ENCODE measurements around the gene SCN5A. TPM values are rescaled to one million over a fixed set of nuclear protein-coding genes. Genes with fewer than 3 reads are reported as not detected.
A peak's percentile ranks its signal among the peaks of the same experiment; 100 is the strongest.

SCN5A gene
- total RNA-seq, 1 experiment from 2014 or later = 11.5 TPM

DNA sequence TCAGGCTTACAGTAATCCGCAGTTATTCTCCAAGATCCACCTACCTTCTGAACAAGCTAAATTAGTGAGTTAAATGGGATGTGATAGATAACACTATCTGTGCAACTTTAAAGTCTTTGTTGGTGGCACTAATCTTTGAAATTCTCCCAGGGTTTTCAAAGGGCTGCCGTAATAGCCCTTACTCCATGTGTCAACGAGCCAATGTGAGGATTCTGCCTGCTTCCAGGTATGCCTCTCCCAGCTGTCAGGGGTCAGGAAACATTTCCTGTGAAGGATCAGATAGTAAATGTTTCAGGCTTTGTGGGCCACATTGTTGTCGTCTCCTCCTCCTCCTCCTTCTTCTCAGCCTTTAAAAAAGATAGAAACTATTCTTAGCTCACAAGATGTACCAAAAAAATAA is 20.2 kb upstream of the SCN5A start:
- ChIA-PET POLR2A (no interaction called here), CTCF (no interaction called here), RAD21 (ENCODE audit: low non-redundant PET in 1 of 2, low total read pairs in 2 of 2, uncharacterized antibody in 2 of 2, unreplicated experiment in 2 of 2) (no interaction called here)
- H3K4me2 ChIP-seq (ENCODE audit: low read length) = no peak overlapping the region
- no peaks in the 10 kb centered on the region for H3K9me2 ChIP-seq (ENCODE audit: insufficient read depth)
- no peak overlapping the region for H2AFZ ChIP-seq (ENCODE audit: low read depth, low read length, poor library complexity, severe bottlenecking)
- no peaks in the 10 kb centered on the region for H3K36me3 ChIP-seq (ENCODE audit: control insufficient read depth in 1 of 2, insufficient read depth in 2 of 2, low read length in 2 of 2)
- no peaks in the 10 kb centered on the region for H3K9me3 ChIP-seq (ENCODE audit: control insufficient read depth in 1 of 2, insufficient read depth in 1 of 2, low read depth in 1 of 2, low read length in 2 of 2)
- no peaks in the 10 kb centered on the region for H3K79me2 ChIP-seq (ENCODE audit: insufficient read depth, low read length)
- TF ChIP-seq, protein P1, sequence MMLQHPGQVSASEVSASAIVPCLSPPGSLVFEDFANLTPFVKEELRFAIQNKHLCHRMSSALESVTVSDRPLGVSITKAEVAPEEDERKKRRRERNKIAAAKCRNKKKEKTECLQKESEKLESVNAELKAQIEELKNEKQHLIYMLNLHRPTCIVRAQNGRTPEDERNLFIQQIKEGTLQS (IDR thresholded peaks at IDR 0.05) = no peak
- TF ChIP-seq SP1 (IDR thresholded peaks at IDR 0.05; ENCODE audit: low read depth) (no peak), RAD21 (IDR thresholded peaks at IDR 0.05; ENCODE audit: low read depth) (no peak)
- TF ChIP-seq, protein P2, sequence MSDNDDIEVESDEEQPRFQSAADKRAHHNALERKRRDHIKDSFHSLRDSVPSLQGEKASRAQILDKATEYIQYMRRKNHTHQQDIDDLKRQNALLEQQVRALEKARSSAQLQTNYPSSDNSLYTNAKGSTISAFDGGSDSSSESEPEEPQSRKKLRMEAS (IDR thresholded peaks at IDR 0.05) = no peak
- no peaks in the 10 kb centered on the region for H3K4me1 ChIP-seq (ENCODE audit: control insufficient read depth in 1 of 2, insufficient read depth in 2 of 2, low read length in 2 of 2)
- H4K20me1 ChIP-seq (ENCODE audit: insufficient read depth) = no peaks in the 10 kb centered on the region
- H3K9ac ChIP-seq (ENCODE audit: low read length) = no peak overlapping the region
- H3K27me3 ChIP-seq (ENCODE audit: insufficient read depth, low read length) = no peaks in the 10 kb centered on the region
- ATAC-seq (no peak), DNase-seq (ENCODE audit: low read depth, low spot score) (no peak)
- intact Hi-C loops (cut with micrococcal nuclease) = no loop called here
- no peak overlapping the region for H3K27ac ChIP-seq (ENCODE audit: low read depth, low read length)
- BruUV-seq (replicated peaks) = no TSS peak
- no peak overlapping the region for H3K4me3 ChIP-seq (replicated peaks in 1 of 2; ENCODE audit: low read depth in 1 of 2, low read length in 2 of 2)

GRCh38 chr3:38662544-38662943 is 13.1 kb upstream of the SCN5A start:
- TF ChIP-seq YY1 (IDR thresholded peaks at IDR 0.05; ENCODE audit: extremely low read depth, insufficient replicate concordance, low read depth, low read length) = no peak
- TF ChIP-seq FOSL1 (IDR thresholded peaks at IDR 0.05; ENCODE audit: low read depth) = no peak
- peak; percentile 89 for TF ChIP-seq CBX3 (IDR thresholded peaks at IDR 0.05; ENCODE audit: low read depth)
- TF ChIP-seq RAD21 (IDR thresholded peaks at IDR 0.05; ENCODE audit: low read depth) = peak; percentile 92
- TF ChIP-seq, protein P3, sequence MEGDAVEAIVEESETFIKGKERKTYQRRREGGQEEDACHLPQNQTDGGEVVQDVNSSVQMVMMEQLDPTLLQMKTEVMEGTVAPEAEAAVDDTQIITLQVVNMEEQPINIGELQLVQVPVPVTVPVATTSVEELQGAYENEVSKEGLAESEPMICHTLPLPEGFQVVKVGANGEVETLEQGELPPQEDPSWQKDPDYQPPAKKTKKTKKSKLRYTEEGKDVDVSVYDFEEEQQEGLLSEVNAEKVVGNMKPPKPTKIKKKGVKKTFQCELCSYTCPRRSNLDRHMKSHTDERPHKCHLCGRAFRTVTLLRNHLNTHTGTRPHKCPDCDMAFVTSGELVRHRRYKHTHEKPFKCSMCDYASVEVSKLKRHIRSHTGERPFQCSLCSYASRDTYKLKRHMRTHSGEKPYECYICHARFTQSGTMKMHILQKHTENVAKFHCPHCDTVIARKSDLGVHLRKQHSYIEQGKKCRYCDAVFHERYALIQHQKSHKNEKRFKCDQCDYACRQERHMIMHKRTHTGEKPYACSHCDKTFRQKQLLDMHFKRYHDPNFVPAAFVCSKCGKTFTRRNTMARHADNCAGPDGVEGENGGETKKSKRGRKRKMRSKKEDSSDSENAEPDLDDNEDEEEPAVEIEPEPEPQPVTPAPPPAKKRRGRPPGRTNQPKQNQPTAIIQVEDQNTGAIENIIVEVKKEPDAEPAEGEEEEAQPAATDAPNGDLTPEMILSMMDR (IDR thresholded peaks at IDR 0.05 in 2 of 3, conservative IDR thresholded peaks at IDR 0.05 in 1 of 3; ENCODE audit: borderline replicate concordance in 1 of 3, insufficient read depth in 1 of 3, low read depth in 2 of 3, low read length in 2 of 3) = peak; percentile 68 to 83 (median 74)
- Histone ChIP-seq H3K36me3 (ENCODE audit: control insufficient read depth in 1 of 2, insufficient read depth in 2 of 2, low read length in 2 of 2) (no peaks in the 10 kb centered on the region), H3K4me1 (ENCODE audit: control insufficient read depth in 1 of 2, insufficient read depth in 2 of 2, low read length in 2 of 2) (0 out of 4 replicates have a peak, but pooled peaks cover 0 to 2% of the 10 kb centered on the region in 2 experiments), H4K20me1 (ENCODE audit: insufficient read depth) (no peaks in the 10 kb centered on the region), H3K9ac (ENCODE audit: low read length) (no peak overlapping the region), H2AFZ (ENCODE audit: low read depth, low read length, poor library complexity, severe bottlenecking) (peak overlapping the region; percentile 94), H3K79me2 (ENCODE audit: insufficient read depth, low read length) (no peaks in the 10 kb centered on the region), H3K27ac (ENCODE audit: low read depth, low read length) (no peak overlapping the region), H3K4me3 (replicated peaks in 1 of 2; ENCODE audit: low read depth in 1 of 2, low read length in 2 of 2) (no peak overlapping the region), H3K27me3 (ENCODE audit: insufficient read depth, low read length) (no peaks in the 10 kb centered on the region), H3K9me3 (ENCODE audit: control insufficient read depth in 1 of 2, insufficient read depth in 1 of 2, low read depth in 1 of 2, low read length in 2 of 2) (0 out of 4 replicates have a peak, but pooled peaks cover 0 to 3% of the 10 kb centered on the region in 2 experiments), H3K9me2 (ENCODE audit: insufficient read depth) (no peaks in the 10 kb centered on the region), H3K4me2 (ENCODE audit: low read length) (0 out of 2 replicates have a peak overlapping the region, but pooled peaks have one; percentile 5)
- ChIA-PET RAD21 (ENCODE audit: low non-redundant PET in 1 of 2, low total read pairs in 2 of 2, uncharacterized antibody in 2 of 2, unreplicated experiment in 2 of 2) (interaction anchor here in 1 of 2 experiments (0.8 to 1.3 kb wide), 2 partner anchors 11 to 141 kb away, joined by 3 to 4 read pairs; no protein-coding TSS in a partner anchor), POLR2A (no interaction called here), CTCF (interaction anchor here (0.7 to 3.7 kb wide), 9 partner anchors 12 to 695 kb away, joined by 3 to 40 read pairs (median 5); partner anchors contain the start of gene EXOG)
- BruUV-seq (replicated peaks) = no TSS peak
- intact Hi-C loops (cut with micrococcal nuclease) = loop anchor here (1.0 to 5.0 kb wide), 4 partner anchors 142 to 680 kb away; partner anchors contain the start of gene EXOG
- DNase-seq (ENCODE audit: low read depth, low spot score) = peak; percentile 62
- ATAC-seq = peak; percentile 97
